RWPE2 (cell line): ENCODE data around the gene ATF7.

Source experiments
- ATAC-seq: fragments of 200-7000 bp; cut with Tn5 transposase; 3 replicates; pipeline ENCODE4 v1.9.1; 2021; ENCODE audit warnings: low read depth
- DNase-seq: peaks from one replicate; pipeline ENCODE4 v3.0.0-alpha.2; 2020; ENCODE audit warnings: low spot score
- H3K27ac ChIP-seq: fragments of 450-650 bp; 2 replicates; pipeline ENCODE4 v1.5.1; 2017; ENCODE audit warnings: mild to moderate bottlenecking; ENCODE audit not compliant: poor library complexity, severe bottlenecking
- H3K27me3 ChIP-seq: fragments of 250-450 bp; sonication (Bioruptor Pico); 2 replicates; pipeline ENCODE4 v1.5.1; 2021; ENCODE audit warnings: mild to moderate bottlenecking, moderate library complexity; ENCODE audit not compliant: insufficient read depth, poor library complexity, severe bottlenecking
- H3K36me3 ChIP-seq: fragments of 250-450 bp; sonication (Bioruptor Pico); 2 replicates; pipeline ENCODE4 v1.5.1; 2020; ENCODE audit warnings: low read depth, mild to moderate bottlenecking, moderate library complexity
- H3K4me1 ChIP-seq: fragments of 250-450 bp; sonication (Bioruptor Pico); 2 replicates; pipeline ENCODE4 v1.5.1; 2021; ENCODE audit warnings: mild to moderate bottlenecking, moderate library complexity; ENCODE audit not compliant: insufficient read depth, poor library complexity, severe bottlenecking
- H3K4me3 ChIP-seq: fragments of 250-450 bp; sonication (Bioruptor Pico); 2 replicates; pipeline ENCODE4 v1.5.1; 2021; ENCODE audit warnings: mild to moderate bottlenecking, moderate library complexity; ENCODE audit not compliant: severe bottlenecking
- H3K9me3 ChIP-seq: fragments of 250-450 bp; sonication (Bioruptor Pico); 2 replicates; pipeline ENCODE4 v1.5.1; 2021; ENCODE audit warnings: mild to moderate bottlenecking, moderate library complexity; ENCODE audit not compliant: severe bottlenecking
- TF ChIP-seq, protein P1 (sequence below): fragments of 450-650 bp; IDR thresholded peaks from one replicate; pipeline ENCODE4 v1.5.1; 2017; ENCODE audit warnings: mild to moderate bottlenecking, moderate library complexity; ENCODE audit not compliant: poor library complexity, severe bottlenecking

ATF7 gene

DNA sequence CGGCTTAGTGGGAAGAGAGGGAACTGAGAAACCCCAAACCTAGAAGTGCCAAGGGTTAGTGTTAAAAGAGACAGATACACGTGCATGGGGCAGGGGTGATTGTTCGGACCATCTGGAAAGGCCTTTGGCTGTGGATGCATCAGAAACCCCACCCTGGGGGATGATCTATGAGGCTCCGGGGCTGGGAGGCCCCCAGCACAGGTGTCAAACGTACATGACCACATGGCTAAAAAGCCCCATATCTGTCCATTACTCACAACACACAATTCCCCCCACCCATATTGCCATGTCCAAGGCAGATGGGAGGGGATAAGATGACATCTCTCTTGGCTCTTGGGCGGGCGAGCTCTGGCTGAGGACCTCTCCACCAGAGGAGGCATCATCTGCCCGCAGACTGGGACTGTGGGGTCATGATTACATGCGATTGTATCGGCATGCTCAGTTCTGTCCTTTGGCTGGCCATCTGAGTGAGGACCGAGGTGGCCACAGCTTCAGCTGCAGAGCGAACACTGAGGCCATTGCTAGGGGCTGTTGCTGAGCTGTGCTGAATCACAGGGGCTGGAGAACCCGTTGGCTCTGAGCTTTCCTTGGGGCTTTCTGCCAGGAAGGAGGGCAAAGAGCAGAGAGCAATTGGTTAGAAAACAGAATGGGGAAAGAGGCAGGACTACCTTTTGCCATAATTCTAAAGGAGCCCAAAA lies 109.3 kb downstream of the ATF7 start:
- Histone ChIP-seq H3K27me3 (no peaks in the 10 kb centered on the region), H3K36me3 (peaks cover 64% of the 10 kb centered on the region), H3K9me3 (no peaks in the 10 kb centered on the region), H3K4me3 (no peak overlapping the region), H3K27ac (no peak overlapping the region), H3K4me1 (no peaks in the 10 kb centered on the region)
- no peak for ATAC-seq
- DNase-seq, result no peak
- TF ChIP-seq, protein P1, sequence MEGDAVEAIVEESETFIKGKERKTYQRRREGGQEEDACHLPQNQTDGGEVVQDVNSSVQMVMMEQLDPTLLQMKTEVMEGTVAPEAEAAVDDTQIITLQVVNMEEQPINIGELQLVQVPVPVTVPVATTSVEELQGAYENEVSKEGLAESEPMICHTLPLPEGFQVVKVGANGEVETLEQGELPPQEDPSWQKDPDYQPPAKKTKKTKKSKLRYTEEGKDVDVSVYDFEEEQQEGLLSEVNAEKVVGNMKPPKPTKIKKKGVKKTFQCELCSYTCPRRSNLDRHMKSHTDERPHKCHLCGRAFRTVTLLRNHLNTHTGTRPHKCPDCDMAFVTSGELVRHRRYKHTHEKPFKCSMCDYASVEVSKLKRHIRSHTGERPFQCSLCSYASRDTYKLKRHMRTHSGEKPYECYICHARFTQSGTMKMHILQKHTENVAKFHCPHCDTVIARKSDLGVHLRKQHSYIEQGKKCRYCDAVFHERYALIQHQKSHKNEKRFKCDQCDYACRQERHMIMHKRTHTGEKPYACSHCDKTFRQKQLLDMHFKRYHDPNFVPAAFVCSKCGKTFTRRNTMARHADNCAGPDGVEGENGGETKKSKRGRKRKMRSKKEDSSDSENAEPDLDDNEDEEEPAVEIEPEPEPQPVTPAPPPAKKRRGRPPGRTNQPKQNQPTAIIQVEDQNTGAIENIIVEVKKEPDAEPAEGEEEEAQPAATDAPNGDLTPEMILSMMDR, result no peak

DNA sequence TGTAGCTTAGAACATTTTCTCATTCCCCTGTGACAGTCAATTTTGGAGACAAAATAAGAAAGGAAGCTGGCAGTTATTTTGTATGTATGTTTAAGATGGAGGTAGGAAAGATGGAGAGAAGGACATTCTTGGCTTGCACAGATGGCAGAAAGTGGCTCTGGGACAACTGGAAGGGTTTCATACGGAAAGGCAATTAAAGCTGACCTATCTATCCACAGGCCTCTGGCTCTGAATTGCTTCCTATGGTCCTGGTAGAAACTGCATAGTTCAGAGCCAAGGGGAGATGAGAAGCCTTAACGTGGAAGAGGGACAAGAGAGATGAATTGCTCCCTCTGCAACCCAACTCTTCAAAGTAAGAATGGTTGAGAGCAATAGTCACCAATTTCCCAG lies 110.9 kb downstream of the ATF7 start:
- Histone ChIP-seq H3K4me1 (no peaks in the 10 kb centered on the region), H3K36me3 (peaks cover 56% of the 10 kb centered on the region), H3K4me3 (no peak overlapping the region), H3K27me3 (no peaks in the 10 kb centered on the region), H3K27ac (no peak overlapping the region), H3K9me3 (no peaks in the 10 kb centered on the region)
- no peak for DNase-seq
- TF ChIP-seq, protein P1, result no peak
- no peak for ATAC-seq

DNA sequence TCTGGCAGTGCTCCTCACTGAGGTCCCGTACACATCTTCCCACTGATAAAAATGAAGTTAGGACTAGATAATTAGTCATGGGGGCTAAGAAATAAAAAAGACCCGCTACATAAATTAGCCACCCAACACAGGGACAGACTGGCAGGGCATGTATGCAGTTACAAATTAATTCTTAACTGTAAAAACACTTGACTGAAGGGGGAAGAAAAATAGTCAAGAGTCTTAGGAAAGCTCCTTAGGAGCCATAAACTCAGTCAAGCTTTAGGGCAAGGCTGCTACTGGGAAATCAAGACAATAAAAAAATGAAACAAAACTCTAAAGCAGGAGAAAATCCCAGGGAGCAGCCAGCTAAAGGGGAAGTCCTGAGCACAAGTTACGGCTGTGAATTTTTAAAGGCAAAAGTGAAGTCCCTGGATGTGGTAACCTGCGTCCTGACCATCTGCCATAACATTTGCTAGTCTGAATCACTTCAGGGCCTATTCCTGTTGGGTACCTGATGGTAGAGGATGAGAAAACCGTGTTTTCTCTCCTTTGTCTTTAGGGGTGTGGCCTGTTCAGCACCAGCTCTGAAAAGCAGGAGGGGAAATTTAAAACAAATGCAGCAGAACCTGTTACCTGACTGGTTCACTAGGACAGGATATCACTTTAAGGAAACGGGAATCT lies 111.4 kb downstream of the ATF7 start:
- H3K36me3 ChIP-seq, result peaks cover 50% of the 10 kb centered on the region
- TF ChIP-seq, protein P1, result no peak
- no peak for DNase-seq
- no peak overlapping the region for H3K4me3 ChIP-seq
- no peak for ATAC-seq
- H3K4me1 ChIP-seq, result no peaks in the 10 kb centered on the region
- no peaks in the 10 kb centered on the region for H3K9me3 ChIP-seq
- no peak overlapping the region for H3K27ac ChIP-seq
- H3K27me3 ChIP-seq, result no peaks in the 10 kb centered on the region

DNA sequence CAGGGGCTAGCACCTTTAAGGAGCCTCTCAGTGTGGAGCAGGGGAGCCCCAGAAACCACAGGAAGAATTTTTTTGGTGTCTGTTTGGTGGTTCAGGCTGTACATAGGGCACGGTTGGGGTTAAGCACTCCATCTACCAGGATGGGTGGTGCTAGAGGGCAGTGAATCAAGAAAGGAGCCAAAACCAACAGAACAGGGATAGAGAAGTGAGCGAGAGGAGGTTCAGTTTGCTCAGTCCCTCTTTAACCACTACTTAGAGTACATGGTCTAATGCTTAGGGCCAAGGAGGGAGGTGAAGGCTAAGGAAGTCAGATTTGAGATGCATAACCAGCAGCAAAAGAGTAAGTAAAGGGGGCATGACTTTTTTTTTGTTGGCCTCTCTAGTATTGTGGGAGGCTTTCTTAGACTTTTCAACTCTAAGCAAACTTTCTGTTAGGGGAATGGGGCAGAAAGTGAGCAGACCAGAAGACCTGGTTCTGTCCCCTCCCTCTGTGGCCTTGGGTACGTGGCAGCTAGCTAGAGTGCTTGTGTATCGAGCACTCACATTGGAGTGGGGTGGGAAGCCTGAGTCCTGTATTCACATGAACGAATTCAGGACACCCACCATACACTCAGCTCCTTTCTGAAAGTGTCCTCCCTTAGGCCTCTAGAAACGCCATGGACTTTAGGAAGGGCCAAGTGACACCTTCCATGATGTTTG lies 112.3 kb downstream of the ATF7 start:
- H3K4me1 ChIP-seq, result no peaks in the 10 kb centered on the region
- H3K36me3 ChIP-seq, result peaks cover 44% of the 10 kb centered on the region
- TF ChIP-seq, protein P1, result no peak
- no peaks in the 10 kb centered on the region for H3K27me3 ChIP-seq
- no peak overlapping the region for H3K4me3 ChIP-seq
- no peak overlapping the region for H3K27ac ChIP-seq
- no peaks in the 10 kb centered on the region for H3K9me3 ChIP-seq
- DNase-seq (no peak), ATAC-seq (no peak)
